Transverse colon (tissue), 4 donors: ENCODE measurements around the gene BRAT1.
"Not testable (repeated sequence)": the region's sequence is repeated elsewhere in the genome, so short reads cannot be mapped to it uniquely, and the experiment has no call there.

Experiments used
- CTCF ChIP-seq, 5 experiments: fragments of 200-600 bp in 3 of 5; fragments of 450-650 bp in 2 of 5; sonication (generic) in 3 of 5; IDR thresholded peaks; 1 replicate in 2 of 5; 2 replicates in 3 of 5; pipeline ENCODE4 v1.5.1; 2016 to 2017; ENCODE audit warnings: antibody characterized with exemption in 5 of 5, inconsistent platforms in 3 of 5, mild to moderate bottlenecking in 2 of 5, moderate library complexity in 1 of 5
- EP300 ChIP-seq: sonication (generic); formaldehyde crosslinking; IDR thresholded peaks from one replicate; pipeline ENCODE4 v1.6.1; 2017; ENCODE audit warnings: antibody characterized with exemption, low read depth
- POLR2AphosphoS5 ChIP-seq, 3 donors: sonication (generic); formaldehyde crosslinking; IDR thresholded peaks; one replicate each; pipeline ENCODE4 v1.6.1; 2016; ENCODE audit warnings: antibody characterized with exemption in 3 of 3

GRCh38 chr7:2589941-2590340 lies 34.6 kb upstream of the BRAT1 start:
- TF ChIP-seq CTCF (IDR thresholded peaks at IDR 0.05); POLR2AphosphoS5 (IDR thresholded peaks at IDR 0.05); EP300: not testable (repeated sequence)
